Thyroid gland (tissue), 4 donors: ENCODE measurements around the gene KIRREL3.

Experiments
- CTCF ChIP-seq, 6 experiments: fragments of 200-600 bp in 3 of 6; fragments of 450-650 bp in 3 of 6; sonication (generic) in 3 of 6; IDR thresholded peaks; one replicate each; pipeline ENCODE4 v1.5.1; 2016 to 2019; ENCODE audit warnings: antibody characterized with exemption in 6 of 6, mild to moderate bottlenecking in 2 of 6, inconsistent platforms in 1 of 6, moderate library complexity in 1 of 6
- POLR2A ChIP-seq, 2 donors: fragments of 450-650 bp; IDR thresholded peaks; one replicate each; pipeline ENCODE4 v1.6.1; 2017; ENCODE audit warnings: antibody characterized with exemption in 2 of 2, mild to moderate bottlenecking in 2 of 2, moderate library complexity in 1 of 2

GRCh38 chr11:126494831-126495230 is 505.7 kb downstream of the KIRREL3 start:
- no peak for TF ChIP-seq CTCF (IDR thresholded peaks at IDR 0.05)
- no peak for TF ChIP-seq POLR2A (IDR thresholded peaks at IDR 0.05)
